ENCODE results near the gene KCNMB1.

DNA sequence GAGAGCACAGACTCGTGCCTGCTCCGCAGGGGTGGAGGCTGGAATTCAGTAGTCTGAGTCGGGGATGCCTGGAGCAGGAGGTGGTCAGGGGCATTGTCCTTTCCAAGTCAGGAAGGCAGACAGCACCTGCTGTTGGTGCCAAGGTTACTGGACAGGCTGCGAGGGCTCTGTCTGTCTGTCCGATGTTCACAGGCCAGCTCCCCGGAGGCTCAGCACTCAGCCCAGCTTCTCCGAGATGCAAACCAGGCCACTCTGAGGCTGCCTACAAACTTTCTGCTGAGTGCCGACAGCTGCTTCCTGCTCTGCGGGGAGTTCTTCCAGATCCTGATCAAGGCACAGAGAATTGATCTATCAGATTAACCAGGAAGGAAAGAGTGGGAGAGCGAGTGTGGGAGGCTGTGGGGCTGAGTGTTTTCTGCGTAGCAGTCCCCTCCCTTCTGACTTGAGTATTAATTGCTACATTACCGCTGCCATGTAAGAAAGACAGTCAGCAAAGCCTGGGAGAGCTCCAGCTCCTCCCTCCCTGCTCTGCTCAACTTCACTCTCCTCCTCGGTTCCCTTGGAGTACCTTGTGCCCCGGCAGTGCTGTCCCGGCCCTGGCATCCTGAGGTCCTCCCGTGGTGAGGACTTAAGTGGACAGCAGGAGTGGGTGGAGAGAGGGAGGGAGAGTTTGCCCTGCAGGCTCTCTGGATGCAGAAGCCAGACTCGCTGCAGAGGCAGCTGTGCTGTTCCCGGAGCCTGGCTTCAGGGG, 36.0 kb downstream of the KCNMB1 start:
- TF ChIP-seq, protein P1, sequence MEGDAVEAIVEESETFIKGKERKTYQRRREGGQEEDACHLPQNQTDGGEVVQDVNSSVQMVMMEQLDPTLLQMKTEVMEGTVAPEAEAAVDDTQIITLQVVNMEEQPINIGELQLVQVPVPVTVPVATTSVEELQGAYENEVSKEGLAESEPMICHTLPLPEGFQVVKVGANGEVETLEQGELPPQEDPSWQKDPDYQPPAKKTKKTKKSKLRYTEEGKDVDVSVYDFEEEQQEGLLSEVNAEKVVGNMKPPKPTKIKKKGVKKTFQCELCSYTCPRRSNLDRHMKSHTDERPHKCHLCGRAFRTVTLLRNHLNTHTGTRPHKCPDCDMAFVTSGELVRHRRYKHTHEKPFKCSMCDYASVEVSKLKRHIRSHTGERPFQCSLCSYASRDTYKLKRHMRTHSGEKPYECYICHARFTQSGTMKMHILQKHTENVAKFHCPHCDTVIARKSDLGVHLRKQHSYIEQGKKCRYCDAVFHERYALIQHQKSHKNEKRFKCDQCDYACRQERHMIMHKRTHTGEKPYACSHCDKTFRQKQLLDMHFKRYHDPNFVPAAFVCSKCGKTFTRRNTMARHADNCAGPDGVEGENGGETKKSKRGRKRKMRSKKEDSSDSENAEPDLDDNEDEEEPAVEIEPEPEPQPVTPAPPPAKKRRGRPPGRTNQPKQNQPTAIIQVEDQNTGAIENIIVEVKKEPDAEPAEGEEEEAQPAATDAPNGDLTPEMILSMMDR (conservative IDR thresholded peaks at IDR 0.05 in 1 of 2, IDR thresholded peaks at IDR 0.05 in 1 of 2; ENCODE audit: low read depth in 1 of 2, low read length in 2 of 2) = no peak
- TF ChIP-seq EZH2 (IDR thresholded peaks at IDR 0.05; ENCODE audit: low read length, missing control alignments) = no peak
